Measurements from ENCODE around the gene ZKSCAN8. TPM values are rescaled to one million over a fixed set of nuclear protein-coding genes. Genes with fewer than 3 reads are reported as not detected.
A peak's percentile ranks its signal among the peaks of the same experiment; 100 is the strongest.

ZKSCAN8 gene
- total RNA-seq, 1 donor from 2014 or later, result 29.5 TPM

- Mint-ChIP-seq H3K27ac (ENCODE audit: unreplicated experiment) (no peak overlapping the region), H3K9me3 (ENCODE audit: unreplicated experiment) (no peaks in the 10 kb centered on the region), H3K36me3 (ENCODE audit: low read depth, unreplicated experiment) (peaks cover 48% of the 10 kb centered on the region), H3K4me1 (ENCODE audit: unreplicated experiment) (no peaks in the 10 kb centered on the region), H3K27me3 (ENCODE audit: unreplicated experiment) (no peaks in the 10 kb centered on the region), H3K4me3 (ENCODE audit: unreplicated experiment) (no peak overlapping the region)
- DNase-seq (ENCODE audit: low spot score), result no peak
- TF ChIP-seq CTCF (IDR thresholded peaks at IDR 0.05; ENCODE audit: unreplicated experiment), result no peak
Measured at GRCh38 chr6:28153546-28153945, 11.9 kb downstream of the ZKSCAN8 start.

- H3K27ac Mint-ChIP-seq (ENCODE audit: unreplicated experiment), result no peak overlapping the region
- peaks cover 48% of the 10 kb centered on the region for H3K36me3 Mint-ChIP-seq (ENCODE audit: low read depth, unreplicated experiment)
- DNase-seq (ENCODE audit: low spot score), result no peak
- no peak for TF ChIP-seq CTCF (IDR thresholded peaks at IDR 0.05; ENCODE audit: unreplicated experiment)
- H3K4me3 Mint-ChIP-seq (ENCODE audit: unreplicated experiment), result peak overlapping the region; percentile 64
- H3K4me1 Mint-ChIP-seq (ENCODE audit: unreplicated experiment), result no peaks in the 10 kb centered on the region
- H3K27me3 Mint-ChIP-seq (ENCODE audit: unreplicated experiment), result no peaks in the 10 kb centered on the region
- no peaks in the 10 kb centered on the region for H3K9me3 Mint-ChIP-seq (ENCODE audit: unreplicated experiment)
Measured at GRCh38 chr6:28154357-28154756, 12.7 kb downstream of the ZKSCAN8 start.

DNA sequence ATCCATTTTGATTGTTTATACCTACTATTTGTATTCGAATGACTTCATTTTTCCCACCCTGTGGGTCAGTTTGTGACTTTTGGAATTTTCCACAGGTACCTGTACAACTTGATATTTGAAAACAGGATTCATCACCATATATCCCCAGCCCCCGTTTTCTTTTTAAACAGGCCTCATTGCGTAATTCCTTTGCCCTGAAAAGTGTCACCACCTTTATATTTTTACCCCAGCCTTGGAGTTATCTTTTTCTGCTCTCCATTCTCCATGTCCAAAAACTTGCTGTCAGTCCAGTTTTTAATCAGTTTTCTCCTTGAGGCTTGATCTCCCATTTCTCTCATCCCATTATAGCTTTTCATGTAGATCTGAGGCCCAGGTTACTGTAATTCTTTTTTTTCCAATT lies 16.6 kb downstream of the ZKSCAN8 start:
- DNase-seq (ENCODE audit: low spot score), result no peak
- Mint-ChIP-seq H3K27me3 (ENCODE audit: unreplicated experiment) (no peaks in the 10 kb centered on the region), H3K27ac (ENCODE audit: unreplicated experiment) (no peak overlapping the region), H3K4me3 (ENCODE audit: unreplicated experiment) (no peak overlapping the region), H3K36me3 (ENCODE audit: low read depth, unreplicated experiment) (peaks cover 22% of the 10 kb centered on the region), H3K4me1 (ENCODE audit: unreplicated experiment) (peaks cover 9% of the 10 kb centered on the region), H3K9me3 (ENCODE audit: unreplicated experiment) (no peaks in the 10 kb centered on the region)
- no peak for TF ChIP-seq CTCF (IDR thresholded peaks at IDR 0.05; ENCODE audit: unreplicated experiment)

DNA sequence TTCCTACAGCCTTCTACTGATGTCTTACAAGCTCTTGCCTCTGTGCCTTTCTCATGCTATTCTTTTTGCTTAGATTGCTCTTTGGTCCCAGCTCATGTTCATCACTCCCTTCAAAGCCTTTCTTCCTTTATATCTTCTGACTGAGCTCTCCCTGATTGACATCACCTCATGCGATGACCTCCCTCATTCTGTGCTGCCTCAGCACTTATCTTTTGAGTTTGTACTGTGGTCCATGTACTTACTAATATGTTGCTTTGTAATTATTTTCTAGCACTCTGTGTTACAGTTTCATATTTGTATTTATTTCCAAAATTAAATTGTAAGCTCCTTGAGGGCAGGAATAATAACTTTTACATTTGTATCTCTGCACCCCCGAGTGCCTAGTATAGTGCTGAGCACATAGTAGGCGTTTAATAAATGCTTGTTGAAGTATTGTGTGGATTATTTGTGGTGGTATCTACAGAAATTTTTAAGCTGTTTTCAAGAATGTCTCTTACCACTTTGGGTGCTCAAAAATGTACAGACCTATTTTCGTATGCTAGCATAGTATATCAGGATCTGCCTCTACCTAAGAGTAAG lies 17.4 kb downstream of the ZKSCAN8 start:
- TF ChIP-seq CTCF (IDR thresholded peaks at IDR 0.05; ENCODE audit: unreplicated experiment), result no peak
- no peak for DNase-seq (ENCODE audit: low spot score)
- Mint-ChIP-seq H3K27me3 (ENCODE audit: unreplicated experiment) (no peaks in the 10 kb centered on the region), H3K36me3 (ENCODE audit: low read depth, unreplicated experiment) (peaks cover 16% of the 10 kb centered on the region), H3K4me3 (ENCODE audit: unreplicated experiment) (no peak overlapping the region), H3K9me3 (ENCODE audit: unreplicated experiment) (no peaks in the 10 kb centered on the region), H3K4me1 (ENCODE audit: unreplicated experiment) (peaks cover 9% of the 10 kb centered on the region), H3K27ac (ENCODE audit: unreplicated experiment) (no peak overlapping the region)

GRCh38 chr6:28160233-28160632 lies 18.6 kb downstream of the ZKSCAN8 start:
- no peak for DNase-seq (ENCODE audit: low spot score)
- peaks cover under 1% of the 10 kb centered on the region for H3K27me3 Mint-ChIP-seq (ENCODE audit: unreplicated experiment)
- peak overlapping the region; percentile 37 for H3K4me3 Mint-ChIP-seq (ENCODE audit: unreplicated experiment)
- H3K36me3 Mint-ChIP-seq (ENCODE audit: low read depth, unreplicated experiment), result peaks cover 8% of the 10 kb centered on the region
- H3K9me3 Mint-ChIP-seq (ENCODE audit: unreplicated experiment), result no peaks in the 10 kb centered on the region
- H3K27ac Mint-ChIP-seq (ENCODE audit: unreplicated experiment), result no peak overlapping the region
- H3K4me1 Mint-ChIP-seq (ENCODE audit: unreplicated experiment), result peaks cover 9% of the 10 kb centered on the region
- TF ChIP-seq CTCF (IDR thresholded peaks at IDR 0.05; ENCODE audit: unreplicated experiment), result no peak
